Activated CD4-positive, alpha-beta memory T cell treated with anti-CD3 and anti-CD28 coated beads, Interleukin-2, amount 10 ng/mL, durations not matched to agents 7 days and 5 days (primary cell): ENCODE data around the gene GPR156. TPM values are rescaled to one million over a fixed set of nuclear protein-coding genes. Genes with fewer than 3 reads are reported as not detected.

Experiments
- CTCF ChIA-PET: fragments of 350-600 bp; sonication (Branson Sonifier 250); formaldehyde crosslinking; loops from one replicate; lab custom pipeline; 2021; ENCODE audit warnings: antibody characterized with exemption, inconsistent platforms; lab: Charles Lee
- POLR2A ChIA-PET: fragments of 350-600 bp; sonication (Branson Sonifier 250); formaldehyde crosslinking; loops from one replicate; lab custom pipeline; 2021; ENCODE audit warnings: antibody characterized with exemption; lab: Charles Lee
- DNase-seq: peaks from one replicate; pipeline ENCODE4 v3.0.0-alpha.2; 2020
- H3K27ac Mint-ChIP-seq: one replicate; pipeline ENCODE4 v1.8.0; 2021; ENCODE audit warnings: mild to moderate bottlenecking, mixed read lengths
- H3K27me3 Mint-ChIP-seq: one replicate; pipeline ENCODE4 v1.8.0; 2021; ENCODE audit warnings: mixed read lengths
- H3K36me3 Mint-ChIP-seq: one replicate; pipeline ENCODE4 v1.8.0; 2021; ENCODE audit warnings: low read depth, mixed read lengths
- H3K4me1 Mint-ChIP-seq: one replicate; pipeline ENCODE4 v1.8.0; 2021; ENCODE audit warnings: mixed read lengths
- H3K4me3 Mint-ChIP-seq: one replicate; pipeline ENCODE4 v1.8.0; 2021; ENCODE audit warnings: mild to moderate bottlenecking, mixed read lengths
- H3K9me3 Mint-ChIP-seq: one replicate; pipeline ENCODE4 v1.8.0; 2021; ENCODE audit warnings: mixed read lengths
- total RNA-seq, 2 experiments: library from RNA; stranded (reverse); gene quantifications; one replicate each; pipeline ENCODE4 v1.2.3, GENCODE V29; 2021

Gene GPR156
- total RNA-seq, 2 experiments from 2014 or later: not detected

DNA sequence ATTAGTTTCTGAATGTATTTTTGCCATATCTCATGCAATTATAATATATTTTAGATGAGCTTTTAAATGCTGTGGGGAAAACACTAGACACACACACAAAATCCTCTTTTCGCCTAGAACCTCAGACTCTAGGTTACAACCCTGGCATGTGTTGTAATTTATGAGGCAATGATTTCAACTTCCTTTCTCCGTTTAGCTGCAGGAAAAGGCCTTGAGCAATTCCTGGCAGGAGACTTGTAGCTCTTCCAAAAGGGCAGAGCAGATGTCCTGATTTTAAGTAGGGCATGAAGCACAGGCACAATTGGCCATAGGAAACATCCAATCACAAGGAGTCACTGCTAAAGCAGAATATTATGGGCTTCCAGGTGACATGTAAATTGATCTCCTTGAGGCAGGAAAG lies 82.0 kb downstream of the GPR156 start:
- ChIA-PET CTCF (no interaction called here), POLR2A (no interaction called here)
- Mint-ChIP-seq H3K27me3 (no peaks in the 10 kb centered on the region), H3K27ac (no peak overlapping the region), H3K4me1 (no peaks in the 10 kb centered on the region), H3K36me3 (no peaks in the 10 kb centered on the region), H3K9me3 (no peaks in the 10 kb centered on the region), H3K4me3 (no peak overlapping the region)
- DNase-seq: no peak

DNA sequence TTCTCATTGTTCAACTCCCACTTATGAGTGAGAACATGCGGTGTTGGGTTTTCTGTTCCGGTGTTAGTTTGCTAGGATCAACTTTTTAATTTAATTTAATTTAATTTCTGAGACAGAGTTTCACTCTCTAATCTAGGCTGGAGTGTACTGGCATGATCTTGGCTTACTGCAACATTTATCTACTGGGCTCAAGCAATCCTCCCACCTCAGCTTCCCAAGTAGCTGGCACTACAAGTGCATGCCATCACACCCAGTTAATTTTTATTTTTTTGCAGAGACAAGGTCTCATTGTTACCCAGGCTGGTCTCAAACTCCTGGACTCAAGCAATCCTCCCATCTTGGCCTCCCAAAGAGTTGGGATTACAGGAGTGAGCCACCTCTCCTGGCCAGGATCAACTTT lies 82.7 kb downstream of the GPR156 start:
- Mint-ChIP-seq H3K4me3 (no peak overlapping the region), H3K4me1 (no peaks in the 10 kb centered on the region), H3K36me3 (no peaks in the 10 kb centered on the region), H3K27me3 (no peaks in the 10 kb centered on the region), H3K27ac (no peak overlapping the region), H3K9me3 (no peaks in the 10 kb centered on the region)
- ChIA-PET POLR2A (no interaction called here), CTCF (interaction anchor here (1.2 kb wide), 1 partner anchor 9 kb away, joined by 3 read pairs; no protein-coding TSS in a partner anchor)
- no peak for DNase-seq

DNA sequence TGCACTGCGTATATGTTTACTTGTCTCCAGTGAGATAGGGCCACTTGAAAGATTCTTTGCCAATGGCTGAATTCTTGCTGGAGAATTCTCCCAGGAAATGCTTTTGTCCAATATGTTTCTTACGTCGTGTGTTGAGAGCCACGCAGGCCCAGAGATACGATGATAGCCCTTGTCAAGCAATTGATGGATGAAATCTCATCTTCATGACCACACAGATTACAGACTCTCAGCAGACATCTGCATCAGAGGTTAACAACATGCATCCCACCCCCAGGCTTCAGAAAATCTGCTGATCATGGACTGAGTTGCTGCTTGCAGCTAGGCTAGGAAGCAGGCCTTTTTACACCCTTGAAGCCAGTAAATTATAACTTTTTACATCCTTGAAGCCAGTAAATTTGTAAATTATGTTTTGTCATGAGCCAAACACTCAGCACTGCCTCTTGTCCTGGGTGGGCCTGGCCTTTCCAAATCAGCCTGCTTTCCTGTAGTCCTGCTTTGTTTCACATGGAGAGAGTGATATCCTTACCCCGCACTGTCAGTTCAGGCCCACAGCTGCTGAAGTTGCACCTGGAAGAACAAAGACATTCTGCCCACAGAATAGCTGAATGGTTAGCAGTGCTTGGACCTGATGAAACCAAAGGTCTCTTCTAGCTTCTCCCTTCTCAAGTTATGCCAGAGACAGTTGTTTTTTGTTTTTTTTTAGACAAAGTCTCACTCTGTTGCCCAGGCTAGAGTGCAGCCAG lies 84.4 kb downstream of the GPR156 start:
- Mint-ChIP-seq H3K4me3 (no peak overlapping the region), H3K27ac (no peak overlapping the region), H3K4me1 (no peaks in the 10 kb centered on the region), H3K9me3 (no peaks in the 10 kb centered on the region), H3K36me3 (no peaks in the 10 kb centered on the region), H3K27me3 (no peaks in the 10 kb centered on the region)
- ChIA-PET CTCF (interaction anchor here (0.9 kb wide), 1 partner anchor 309 kb away, joined by 3 read pairs; no protein-coding TSS in a partner anchor), POLR2A (no interaction called here)
- no peak for DNase-seq

DNA sequence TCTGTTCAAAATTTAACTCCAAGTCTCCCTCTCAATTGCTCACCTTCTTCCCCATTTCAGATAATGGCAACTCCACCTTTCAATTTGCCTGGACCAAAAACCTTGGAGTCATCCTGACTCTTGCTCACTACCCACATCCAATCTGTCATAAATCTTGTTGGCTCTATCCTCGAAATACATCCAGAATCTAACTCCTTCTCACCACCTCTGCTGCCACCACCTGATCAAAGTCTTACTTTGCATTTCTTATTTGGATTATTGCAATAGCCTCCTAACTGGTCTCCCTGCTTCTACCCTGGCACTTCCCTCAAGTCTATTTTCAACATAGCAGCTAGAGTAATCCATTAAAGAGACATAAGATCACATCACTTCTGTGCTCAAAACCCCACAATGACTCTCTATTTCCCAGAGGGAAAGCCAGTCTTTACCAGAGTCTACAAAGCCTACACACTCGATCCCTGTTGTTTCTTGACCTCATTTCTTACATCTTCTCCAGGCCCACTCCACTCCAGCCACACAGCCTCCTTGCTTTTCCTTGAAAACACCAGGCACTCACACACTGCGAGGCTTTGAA lies 86.6 kb downstream of the GPR156 start:
- ChIA-PET POLR2A (no interaction called here), CTCF (no interaction called here)
- no peak for DNase-seq
- no peaks in the 10 kb centered on the region for H3K4me1 Mint-ChIP-seq
- H3K9me3 Mint-ChIP-seq: no peaks in the 10 kb centered on the region
- no peak overlapping the region for H3K4me3 Mint-ChIP-seq
- no peak overlapping the region for H3K27ac Mint-ChIP-seq
- H3K36me3 Mint-ChIP-seq: no peaks in the 10 kb centered on the region
- no peaks in the 10 kb centered on the region for H3K27me3 Mint-ChIP-seq

DNA sequence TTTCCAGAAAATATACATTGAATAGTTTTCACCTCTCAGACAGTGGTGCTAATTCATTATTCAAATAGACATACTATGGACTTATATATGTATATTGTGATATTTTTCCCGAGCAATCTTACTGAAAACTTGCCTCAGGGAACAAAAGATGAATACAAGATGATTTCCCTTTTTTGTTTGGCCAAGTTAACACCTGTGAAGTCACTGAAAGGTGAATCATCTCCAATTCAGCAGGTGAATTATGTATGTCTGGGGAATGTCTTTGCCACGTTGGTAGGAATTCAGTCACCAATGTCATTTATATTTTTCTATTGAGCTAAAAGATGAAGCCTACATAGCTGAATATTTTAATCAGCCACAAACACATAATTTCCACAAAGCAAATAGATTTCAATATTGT lies 88.2 kb downstream of the GPR156 start:
- H3K27ac Mint-ChIP-seq: no peak overlapping the region
- no peaks in the 10 kb centered on the region for H3K9me3 Mint-ChIP-seq
- no peaks in the 10 kb centered on the region for H3K4me1 Mint-ChIP-seq
- no peak for DNase-seq
- H3K27me3 Mint-ChIP-seq: no peaks in the 10 kb centered on the region
- POLR2A ChIA-PET: no interaction called here
- CTCF ChIA-PET: interaction anchor here (1.4 to 1.6 kb wide), 2 partner anchors 221 to 305 kb away, joined by 3 to 6 read pairs; no protein-coding TSS in a partner anchor
- H3K36me3 Mint-ChIP-seq: no peaks in the 10 kb centered on the region
- H3K4me3 Mint-ChIP-seq: no peak overlapping the region

DNA sequence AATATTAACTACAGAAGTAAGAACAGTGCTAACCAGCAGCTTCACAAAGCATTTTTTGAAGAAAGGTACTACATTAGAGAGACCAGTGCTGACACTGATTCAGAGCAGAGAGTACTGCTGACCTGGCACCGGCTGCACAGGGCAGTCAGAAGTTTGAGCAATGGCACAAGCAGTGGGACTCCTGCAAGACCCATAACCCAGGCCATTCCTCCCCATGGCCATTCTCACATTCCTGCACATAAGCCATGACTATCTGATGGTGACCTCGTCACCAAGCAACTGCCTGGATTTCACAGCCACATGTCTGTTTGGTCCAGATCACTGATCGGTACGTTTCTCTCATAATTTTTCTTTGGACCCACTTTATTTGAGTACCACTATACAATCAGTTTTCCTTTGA lies 88.7 kb downstream of the GPR156 start:
- H3K4me3 Mint-ChIP-seq: no peak overlapping the region
- no peaks in the 10 kb centered on the region for H3K4me1 Mint-ChIP-seq
- H3K9me3 Mint-ChIP-seq: no peaks in the 10 kb centered on the region
- ChIA-PET CTCF (interaction anchor here (1.6 kb wide), 1 partner anchor 304 kb away, joined by 6 read pairs; no protein-coding TSS in a partner anchor), POLR2A (no interaction called here)
- H3K27me3 Mint-ChIP-seq: no peaks in the 10 kb centered on the region
- no peak overlapping the region for H3K27ac Mint-ChIP-seq
- no peaks in the 10 kb centered on the region for H3K36me3 Mint-ChIP-seq
- DNase-seq: no peak

DNA sequence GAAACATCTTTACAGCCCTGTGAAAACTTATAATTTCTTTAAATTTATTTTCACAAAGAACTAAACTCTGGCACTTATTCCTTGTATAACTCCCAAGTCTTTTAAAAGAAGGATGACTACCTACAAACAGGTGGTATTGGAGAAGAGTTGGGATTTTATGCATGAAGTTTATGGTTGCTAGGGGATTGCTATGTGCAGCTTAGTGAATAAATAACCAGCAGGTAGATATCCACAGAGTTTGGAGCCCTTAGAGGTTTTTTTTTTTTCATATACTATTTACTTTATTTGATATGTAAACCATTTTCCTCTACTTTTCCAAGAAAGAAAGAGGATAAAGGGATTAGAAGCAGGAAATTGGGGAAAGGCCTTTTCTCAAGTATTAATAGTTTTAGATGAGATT lies 91.5 kb downstream of the GPR156 start:
- DNase-seq: no peak
- no peak overlapping the region for H3K4me3 Mint-ChIP-seq
- no peak overlapping the region for H3K27ac Mint-ChIP-seq
- no peaks in the 10 kb centered on the region for H3K9me3 Mint-ChIP-seq
- POLR2A ChIA-PET: no interaction called here
- CTCF ChIA-PET: interaction anchor here (1.1 kb wide), 1 partner anchor 8 kb away, joined by 3 read pairs; no protein-coding TSS in a partner anchor
- H3K4me1 Mint-ChIP-seq: no peaks in the 10 kb centered on the region
- H3K36me3 Mint-ChIP-seq: no peaks in the 10 kb centered on the region
- no peaks in the 10 kb centered on the region for H3K27me3 Mint-ChIP-seq

DNA sequence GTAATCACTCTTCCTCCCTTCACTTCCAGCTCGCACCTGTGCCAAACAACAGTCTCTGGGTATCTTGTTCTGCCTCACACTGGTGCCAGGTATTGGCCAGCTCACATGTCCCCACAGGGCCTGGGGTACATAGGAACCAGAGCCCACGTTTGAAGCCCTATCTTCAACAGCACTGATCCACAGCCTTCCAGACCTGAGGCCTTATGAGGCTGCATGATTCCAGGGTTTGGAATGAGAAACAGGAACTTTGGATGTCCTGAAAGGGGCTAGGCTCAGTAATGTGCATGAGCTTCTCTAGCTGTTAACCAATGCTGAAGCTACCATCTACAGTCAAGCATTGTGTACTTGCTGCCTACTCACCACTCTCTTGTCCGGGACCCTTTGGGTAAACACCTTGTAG lies 92.4 kb downstream of the GPR156 start:
- ChIA-PET POLR2A (no interaction called here), CTCF (interaction anchor here (1.1 kb wide), 1 partner anchor 9 kb away, joined by 3 read pairs; no protein-coding TSS in a partner anchor)
- Mint-ChIP-seq H3K4me1 (no peaks in the 10 kb centered on the region), H3K27ac (no peak overlapping the region), H3K4me3 (no peak overlapping the region), H3K36me3 (no peaks in the 10 kb centered on the region), H3K27me3 (no peaks in the 10 kb centered on the region), H3K9me3 (no peaks in the 10 kb centered on the region)
- DNase-seq: no peak

DNA sequence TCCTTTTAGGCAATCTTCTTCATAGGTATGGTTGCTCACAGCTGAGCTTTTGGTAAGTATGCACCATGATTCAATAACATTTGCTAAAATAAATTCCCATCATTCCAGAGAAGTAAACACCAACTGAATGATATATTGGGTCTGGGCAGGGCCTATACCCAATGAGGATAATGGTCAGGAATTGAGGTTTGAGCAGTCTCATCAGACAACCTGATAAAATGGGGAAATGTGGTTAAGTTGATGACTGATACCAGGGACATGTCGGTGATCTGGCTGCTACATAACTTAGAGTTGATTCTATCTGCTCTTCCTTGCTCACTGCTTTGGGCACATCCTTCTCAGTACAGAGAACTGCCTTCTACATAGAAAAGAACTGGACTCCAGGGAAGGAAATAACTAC lies 92.9 kb downstream of the GPR156 start:
- DNase-seq: no peak
- no peaks in the 10 kb centered on the region for H3K36me3 Mint-ChIP-seq
- H3K9me3 Mint-ChIP-seq: no peaks in the 10 kb centered on the region
- ChIA-PET POLR2A (no interaction called here), CTCF (no interaction called here)
- H3K27ac Mint-ChIP-seq: no peak overlapping the region
- no peak overlapping the region for H3K4me3 Mint-ChIP-seq
- no peaks in the 10 kb centered on the region for H3K4me1 Mint-ChIP-seq
- no peaks in the 10 kb centered on the region for H3K27me3 Mint-ChIP-seq

DNA sequence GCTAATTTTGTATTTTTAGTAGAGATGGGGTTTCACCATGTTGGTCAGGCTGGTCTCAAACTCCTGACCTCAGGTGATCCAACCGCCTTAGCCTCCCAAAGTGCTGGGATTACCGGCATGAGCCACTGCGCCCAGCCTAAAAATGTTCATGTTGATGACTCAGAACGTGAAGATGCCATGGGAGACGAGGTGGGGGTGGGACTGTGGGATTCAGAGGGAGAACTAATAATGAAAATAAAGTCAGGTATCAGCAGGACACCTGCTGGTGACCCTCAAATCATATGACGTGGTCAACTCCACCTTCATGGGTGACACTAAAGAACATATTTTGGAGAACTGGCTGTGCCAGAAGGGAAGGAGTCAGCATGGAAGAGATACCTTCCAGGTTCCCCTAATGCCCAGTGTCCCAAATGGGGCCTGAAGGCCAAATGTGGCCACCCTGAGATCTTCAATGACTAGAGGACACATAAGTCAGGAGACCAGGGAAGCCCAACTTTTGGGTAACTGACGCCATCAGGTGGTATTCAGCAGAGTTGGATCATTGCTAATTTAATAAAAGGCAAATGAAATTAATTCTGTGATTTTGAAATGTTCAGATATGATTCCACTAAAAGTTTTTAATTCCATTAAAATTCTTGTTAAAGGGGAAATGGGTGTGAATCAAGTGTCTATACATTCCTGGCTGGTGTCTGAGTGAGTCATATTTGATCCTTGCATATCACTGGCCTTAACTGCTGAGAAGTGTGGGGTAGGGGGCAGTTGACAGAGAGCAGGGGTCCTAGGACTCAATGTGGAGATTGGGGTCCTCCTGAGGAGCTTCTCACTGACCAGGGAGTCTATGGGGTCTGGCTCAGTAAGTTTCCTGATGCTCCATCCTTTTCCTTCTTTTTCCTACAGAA lies 102.2 kb downstream of the GPR156 start:
- no peak overlapping the region for H3K4me3 Mint-ChIP-seq

DNA sequence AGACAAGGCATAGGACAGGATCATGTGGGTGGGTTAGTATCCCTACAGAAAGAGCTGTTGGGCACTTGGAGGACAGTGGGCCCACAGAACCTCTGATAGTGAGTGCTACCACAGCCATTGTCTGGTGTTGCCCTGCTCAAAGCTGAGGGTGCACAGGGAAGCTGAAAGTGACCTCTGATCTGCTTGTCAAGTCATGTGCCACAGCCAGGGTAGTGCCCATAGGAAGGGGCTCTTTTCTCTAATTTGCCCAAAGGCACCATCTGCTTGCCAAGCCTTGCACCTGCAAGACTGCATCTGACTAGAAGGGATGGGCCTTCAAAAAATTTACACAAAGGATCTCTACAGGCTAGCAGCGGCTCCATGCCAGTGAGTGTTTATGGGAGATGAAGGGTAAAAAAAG lies 103.4 kb downstream of the GPR156 start:
- CTCF ChIA-PET: no interaction called here
- no peak for DNase-seq
- Mint-ChIP-seq H3K36me3 (no peaks in the 10 kb centered on the region), H3K27ac (no peak overlapping the region), H3K4me1 (no peaks in the 10 kb centered on the region), H3K27me3 (peaks cover 7% of the 10 kb centered on the region), H3K4me3 (no peak overlapping the region), H3K9me3 (no peaks in the 10 kb centered on the region)
- POLR2A ChIA-PET: no interaction called here

More for the DNA sequence above, 102.2 kb downstream of the GPR156 start:
- CTCF ChIA-PET: interaction anchor here (0.7 to 1.9 kb wide), 3 partner anchors 140 to 291 kb away, joined by 3 to 5 read pairs (median 4); no protein-coding TSS in a partner anchor
- no peak overlapping the region for H3K27ac Mint-ChIP-seq
- H3K9me3 Mint-ChIP-seq: no peaks in the 10 kb centered on the region
- no peaks in the 10 kb centered on the region for H3K4me1 Mint-ChIP-seq
- peaks cover 7% of the 10 kb centered on the region for H3K27me3 Mint-ChIP-seq
- DNase-seq: no peak
- POLR2A ChIA-PET: no interaction called here
- no peaks in the 10 kb centered on the region for H3K36me3 Mint-ChIP-seq

DNA sequence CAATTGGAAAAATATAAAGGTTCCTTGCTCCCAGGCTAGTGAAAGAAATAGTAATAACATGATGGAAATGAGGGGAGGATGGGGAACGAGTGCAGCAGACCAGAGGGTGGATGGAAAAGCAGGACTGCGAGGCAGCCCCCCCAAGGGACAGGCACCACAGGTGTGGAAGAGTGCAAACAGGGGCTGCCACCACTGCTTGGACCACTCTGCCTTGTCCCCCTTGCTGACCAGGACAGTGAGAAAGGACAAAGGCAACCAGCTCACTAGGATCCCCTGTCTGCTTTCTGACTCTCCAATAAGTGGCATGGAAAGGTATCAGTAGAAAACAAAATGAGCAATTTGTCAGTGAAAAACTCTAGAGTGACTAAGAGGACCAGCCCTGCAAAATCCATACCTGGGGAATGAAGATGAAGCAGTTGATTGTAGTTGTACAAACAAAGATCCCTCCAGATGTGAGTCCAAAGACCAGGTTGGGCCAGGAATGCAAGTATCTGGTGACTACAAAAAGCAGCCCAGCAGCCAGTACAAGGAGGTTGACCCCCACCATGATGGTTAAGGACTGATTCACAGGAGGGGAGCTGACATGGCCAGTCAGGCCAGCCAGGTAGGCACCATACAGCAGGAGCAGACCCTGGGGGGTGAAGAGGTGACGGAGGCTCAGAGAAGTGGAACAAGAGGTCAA lies 104.2 kb downstream of the GPR156 start:
- CTCF ChIA-PET: no interaction called here
- no peaks in the 10 kb centered on the region for H3K9me3 Mint-ChIP-seq
- no peaks in the 10 kb centered on the region for H3K36me3 Mint-ChIP-seq
- H3K27ac Mint-ChIP-seq: no peak overlapping the region
- H3K27me3 Mint-ChIP-seq: peaks cover 7% of the 10 kb centered on the region
- POLR2A ChIA-PET: no interaction called here
- no peaks in the 10 kb centered on the region for H3K4me1 Mint-ChIP-seq
- no peak for DNase-seq
- no peak overlapping the region for H3K4me3 Mint-ChIP-seq
